ENCODE results near the gene CASS4. TPM values are rescaled to one million over a fixed set of nuclear protein-coding genes. Genes with fewer than 3 reads are reported as not detected.

CASS4 gene
- total RNA-seq, 3 donors from 2014 or later (not counting 1 experiment from before 2014, with no cell fraction given): 9.3 to 13.8 (median 13.4) TPM

GRCh38 chr20:56417911-56418310 is 5.9 kb downstream of the CASS4 start:
- Histone ChIP-seq H3K27me3 (ENCODE audit: control insufficient read depth, insufficient read depth, low read length) (no peaks in the 10 kb centered on the region), H3K36me3 (ENCODE audit: control insufficient read depth, insufficient read depth, low read length) (no peaks in the 10 kb centered on the region), H3K27ac (ENCODE audit: low read length) (peak overlapping the region; percentile 59), H3K9me3 (ENCODE audit: control insufficient read depth, insufficient read depth, low read length) (no peaks in the 10 kb centered on the region), H3K4me3 (ENCODE audit: low read length) (no peak overlapping the region), H3K4me1 (ENCODE audit: control insufficient read depth, insufficient read depth, low read length) (peaks cover 64% of the 10 kb centered on the region)
- peak overlapping the region; percentile 55 for H3K4me3 Mint-ChIP-seq
- H3K36me3 Mint-ChIP-seq: no peaks in the 10 kb centered on the region
- no peaks in the 10 kb centered on the region for H3K9me3 Mint-ChIP-seq
- no peaks in the 10 kb centered on the region for H3K27me3 Mint-ChIP-seq (ENCODE audit: low read depth in 2 of 2)
- H3K4me1 Mint-ChIP-seq: peaks cover 71 to 74% of the 10 kb centered on the region in 2 donors
- H3K27ac Mint-ChIP-seq: peak overlapping the region; percentile 76 to 79
- ATAC-seq: no peak
- DNase-seq: no peak
- WGBS (ENCODE audit: insufficient coverage): 82% methylated on average over 4 of the region's 4 CpGs
- TF ChIP-seq, protein P1, sequence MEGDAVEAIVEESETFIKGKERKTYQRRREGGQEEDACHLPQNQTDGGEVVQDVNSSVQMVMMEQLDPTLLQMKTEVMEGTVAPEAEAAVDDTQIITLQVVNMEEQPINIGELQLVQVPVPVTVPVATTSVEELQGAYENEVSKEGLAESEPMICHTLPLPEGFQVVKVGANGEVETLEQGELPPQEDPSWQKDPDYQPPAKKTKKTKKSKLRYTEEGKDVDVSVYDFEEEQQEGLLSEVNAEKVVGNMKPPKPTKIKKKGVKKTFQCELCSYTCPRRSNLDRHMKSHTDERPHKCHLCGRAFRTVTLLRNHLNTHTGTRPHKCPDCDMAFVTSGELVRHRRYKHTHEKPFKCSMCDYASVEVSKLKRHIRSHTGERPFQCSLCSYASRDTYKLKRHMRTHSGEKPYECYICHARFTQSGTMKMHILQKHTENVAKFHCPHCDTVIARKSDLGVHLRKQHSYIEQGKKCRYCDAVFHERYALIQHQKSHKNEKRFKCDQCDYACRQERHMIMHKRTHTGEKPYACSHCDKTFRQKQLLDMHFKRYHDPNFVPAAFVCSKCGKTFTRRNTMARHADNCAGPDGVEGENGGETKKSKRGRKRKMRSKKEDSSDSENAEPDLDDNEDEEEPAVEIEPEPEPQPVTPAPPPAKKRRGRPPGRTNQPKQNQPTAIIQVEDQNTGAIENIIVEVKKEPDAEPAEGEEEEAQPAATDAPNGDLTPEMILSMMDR (IDR thresholded peaks at IDR 0.05): no peak
- intact Hi-C loops (cut with micrococcal nuclease): no loop called here

- Mint-ChIP-seq H3K9me3 (no peaks in the 10 kb centered on the region), H3K27me3 (ENCODE audit: low read depth in 2 of 2) (no peaks in the 10 kb centered on the region), H3K36me3 (no peaks in the 10 kb centered on the region), H3K4me3 (peak overlapping the region; percentile 55), H3K27ac (peak overlapping the region; percentile 76 to 79), H3K4me1 (peaks cover 66 to 71% of the 10 kb centered on the region in 2 donors)
- peaks cover 61% of the 10 kb centered on the region for H3K4me1 ChIP-seq (ENCODE audit: control insufficient read depth, insufficient read depth, low read length)
- TF ChIP-seq, protein P1 (IDR thresholded peaks at IDR 0.05): no peak
- H3K27ac ChIP-seq (ENCODE audit: low read length): peak overlapping the region; percentile 59
- ATAC-seq (peak; percentile 22 to 51 (median 50)), DNase-seq (peak in 1 of 2 donors; percentile 64)
- no peaks in the 10 kb centered on the region for H3K9me3 ChIP-seq (ENCODE audit: control insufficient read depth, insufficient read depth, low read length)
- H3K36me3 ChIP-seq (ENCODE audit: control insufficient read depth, insufficient read depth, low read length): no peaks in the 10 kb centered on the region
- H3K4me3 ChIP-seq (ENCODE audit: low read length): no peak overlapping the region
- intact Hi-C loops (cut with micrococcal nuclease): no loop called here
- 23% methylated on average over 10 of the region's 11 CpGs for WGBS (ENCODE audit: insufficient coverage)
- no peaks in the 10 kb centered on the region for H3K27me3 ChIP-seq (ENCODE audit: control insufficient read depth, insufficient read depth, low read length)
Observed at GRCh38 chr20:56418385-56418861, 6.4 kb downstream of the CASS4 start.

DNA sequence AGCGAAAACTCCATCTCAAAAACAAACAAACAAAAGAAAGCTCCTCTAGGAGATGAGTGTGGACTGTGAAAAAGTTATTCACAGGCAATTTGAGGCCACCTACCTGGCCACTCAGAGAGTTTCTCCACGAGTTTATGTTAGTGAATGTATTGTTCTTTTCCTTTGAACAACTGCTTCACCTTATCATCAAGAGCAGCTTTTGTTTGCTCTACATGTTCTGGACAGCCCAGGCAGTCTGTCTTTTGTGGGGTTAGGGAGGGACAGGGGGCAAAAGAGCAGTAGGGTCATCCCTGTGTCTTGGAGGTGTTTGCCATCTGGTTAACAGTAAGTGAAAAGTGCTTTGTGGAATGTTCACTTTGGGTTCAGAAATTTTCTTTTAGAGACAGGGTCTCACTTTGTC is 8.0 kb downstream of the CASS4 start:
- ATAC-seq (no peak), DNase-seq (no peak)
- Histone ChIP-seq H3K36me3 (ENCODE audit: control insufficient read depth, insufficient read depth, low read length) (no peaks in the 10 kb centered on the region), H3K9me3 (ENCODE audit: control insufficient read depth, insufficient read depth, low read length) (no peaks in the 10 kb centered on the region), H3K27me3 (ENCODE audit: control insufficient read depth, insufficient read depth, low read length) (no peaks in the 10 kb centered on the region), H3K4me3 (ENCODE audit: low read length) (no peak overlapping the region), H3K27ac (ENCODE audit: low read length) (no peak overlapping the region), H3K4me1 (ENCODE audit: control insufficient read depth, insufficient read depth, low read length) (peaks cover 52% of the 10 kb centered on the region)
- H3K4me3 Mint-ChIP-seq: no peak overlapping the region
- no peaks in the 10 kb centered on the region for H3K36me3 Mint-ChIP-seq
- H3K4me1 Mint-ChIP-seq: peaks cover 52 to 57% of the 10 kb centered on the region in 2 donors
- H3K27me3 Mint-ChIP-seq (ENCODE audit: low read depth in 2 of 2): no peaks in the 10 kb centered on the region
- 57% methylated on average over 1 of the region's 2 CpGs for WGBS (ENCODE audit: insufficient coverage)
- H3K9me3 Mint-ChIP-seq: no peaks in the 10 kb centered on the region
- intact Hi-C loops (cut with micrococcal nuclease): no loop called here
- TF ChIP-seq, protein P1 (IDR thresholded peaks at IDR 0.05): no peak
- H3K27ac Mint-ChIP-seq: no peak overlapping the region

Measured in natural killer cell (primary cell).